HG03457 (cell line): ENCODE measurements around the gene PHF20.
"Not testable (repeated sequence)": the region's sequence is repeated elsewhere in the genome, so short reads cannot be mapped to it uniquely, and the experiment has no call there.

Experiments used
- ATAC-seq: cut with Tn5 transposase; IDR thresholded peaks from one replicate; pipeline ENCODE4 v1.9.1; 2021; ENCODE audit warnings: moderate number of reproducible peaks; ENCODE audit not compliant: unreplicated experiment

Gene PHF20

DNA sequence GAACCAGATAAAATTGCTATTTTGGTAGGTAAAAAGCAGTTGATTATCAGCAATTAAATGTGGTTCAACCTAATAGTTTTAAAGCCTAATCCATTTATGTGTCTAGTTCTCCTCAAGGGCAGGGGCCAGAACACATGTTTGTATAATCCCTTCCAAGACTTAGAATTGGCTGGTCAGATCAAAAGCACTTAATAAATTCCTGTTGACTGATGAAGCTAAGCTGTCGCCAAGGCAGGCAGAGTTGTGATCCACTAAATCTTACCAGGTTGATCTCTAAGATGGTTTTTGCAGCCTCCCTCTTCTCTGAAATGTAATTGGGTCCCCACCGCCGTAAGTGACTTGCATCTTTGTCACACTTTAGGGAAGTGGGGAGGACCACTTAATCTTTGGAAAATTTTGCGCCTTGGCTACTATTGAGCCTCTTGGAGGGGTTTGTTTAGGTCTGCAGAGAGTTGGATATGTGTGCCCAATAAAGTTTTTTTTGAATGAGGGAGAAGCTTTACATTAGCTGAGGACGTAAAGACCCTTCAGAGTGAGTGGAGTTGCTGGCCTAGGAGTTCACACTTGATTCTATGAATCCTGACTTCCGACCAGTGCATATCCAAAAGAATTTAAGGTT lies 65.9 kb downstream of the PHF20 start:
- no peak for ATAC-seq

- no peak for ATAC-seq
Observed at GRCh38 chr20:35838205-35838604, 66.4 kb downstream of the PHF20 start.

GRCh38 chr20:35839904-35840303 lies 68.1 kb downstream of the PHF20 start:
- no peak for ATAC-seq

GRCh38 chr20:35840421-35840820 lies 68.6 kb downstream of the PHF20 start:
- no peak for ATAC-seq

GRCh38 chr20:35842361-35842760 lies 70.5 kb downstream of the PHF20 start:
- ATAC-seq: no peak

DNA sequence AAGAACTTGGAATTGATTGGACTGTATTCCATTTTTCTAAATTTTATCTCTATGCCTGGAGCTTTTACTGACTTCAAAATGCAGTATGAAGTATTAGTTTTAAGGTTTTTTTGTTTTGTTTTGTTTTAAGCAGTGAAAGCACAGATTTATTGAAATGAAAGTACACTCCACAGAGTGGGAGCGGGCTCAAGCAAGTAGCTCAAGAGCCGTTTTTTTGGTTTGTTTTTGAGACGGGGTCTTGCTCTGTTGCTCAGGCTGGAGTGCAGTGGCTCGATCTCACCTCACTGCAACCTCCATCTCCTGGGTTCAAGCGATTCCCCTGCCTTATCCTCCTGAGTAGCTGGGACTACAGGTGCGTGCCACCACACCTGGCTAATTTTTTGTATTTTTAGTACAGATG lies 72.1 kb downstream of the PHF20 start:
- ATAC-seq: not testable (repeated sequence)

- no peak for ATAC-seq
Observed at GRCh38 chr20:35845561-35845960, 73.7 kb downstream of the PHF20 start.

DNA sequence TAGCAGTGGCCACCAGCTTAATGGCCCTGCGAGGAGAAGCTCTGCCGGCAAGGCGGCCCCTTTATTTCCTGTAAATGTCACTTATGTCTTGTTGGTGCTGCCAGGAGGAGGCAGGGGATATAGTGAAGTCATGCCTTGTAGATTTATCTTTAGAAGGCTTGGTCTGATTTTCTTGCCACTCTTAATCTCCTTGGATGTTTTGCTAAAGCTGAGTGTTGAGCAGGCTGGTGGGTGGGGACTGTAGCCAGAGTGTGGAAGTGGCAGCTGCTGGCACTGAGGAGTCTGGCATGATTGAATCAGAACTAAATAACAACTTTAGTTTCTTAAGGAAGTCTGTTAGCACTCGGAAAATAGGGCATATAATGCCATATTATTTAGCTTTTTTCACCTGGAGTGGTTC lies 77.9 kb downstream of the PHF20 start:
- no peak for ATAC-seq

DNA sequence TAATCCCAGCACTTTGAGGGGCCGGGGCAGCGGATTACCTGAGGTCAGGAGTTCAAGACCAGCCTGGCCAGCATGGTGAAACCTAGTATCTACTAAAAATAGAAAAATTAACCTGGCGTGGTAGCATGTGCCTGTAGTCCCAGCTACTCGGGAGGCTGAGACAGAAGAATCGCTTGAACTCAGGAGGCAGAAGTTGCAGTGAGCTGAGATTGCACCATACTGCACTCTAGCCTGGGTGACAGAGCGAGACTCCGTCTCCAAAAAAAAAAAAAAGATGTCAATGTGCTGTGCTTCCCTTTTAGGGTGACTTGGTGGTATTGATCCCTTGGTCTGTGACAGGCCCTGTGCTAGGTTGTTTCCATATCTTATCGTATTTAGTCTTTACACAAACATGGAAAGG lies 79.8 kb downstream of the PHF20 start:
- not testable (repeated sequence) for ATAC-seq

DNA sequence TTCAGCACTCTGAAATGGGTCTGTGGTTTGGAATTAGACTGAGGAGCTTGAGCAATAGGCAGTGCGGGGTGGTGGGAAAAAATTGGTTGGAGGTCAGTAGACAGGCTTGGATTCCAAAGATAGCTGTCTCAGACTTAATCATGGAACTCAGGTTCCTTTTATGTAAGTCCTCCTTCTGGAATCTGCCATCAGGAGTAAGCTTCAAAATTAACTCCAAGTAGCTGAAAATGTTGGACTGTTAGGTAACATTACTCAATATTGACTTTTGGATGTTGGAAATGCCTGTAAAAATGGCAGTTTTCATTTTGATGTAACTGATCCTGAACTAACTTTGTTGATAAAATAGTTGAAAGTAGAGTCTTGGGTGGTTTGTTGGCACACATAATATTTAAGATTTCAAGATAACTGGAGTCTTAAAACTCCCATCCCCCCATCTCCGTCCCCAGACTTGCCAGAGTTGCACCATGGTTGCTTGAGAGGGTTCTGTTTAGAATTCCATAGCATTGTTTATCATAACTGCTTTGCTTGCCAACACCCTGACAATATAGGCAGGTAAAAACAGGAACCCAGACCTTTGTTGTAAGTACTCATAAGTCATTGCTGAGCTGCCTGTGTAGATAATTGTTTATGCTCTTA lies 83.0 kb downstream of the PHF20 start:
- no peak for ATAC-seq

GRCh38 chr20:35855641-35856040 lies 83.8 kb downstream of the PHF20 start:
- ATAC-seq: not testable (repeated sequence)

GRCh38 chr20:35856866-35857265 lies 85.1 kb downstream of the PHF20 start:
- ATAC-seq: no peak

- no peak for ATAC-seq
Observed at GRCh38 chr20:35866418-35867202, 94.8 kb downstream of the PHF20 start.

DNA sequence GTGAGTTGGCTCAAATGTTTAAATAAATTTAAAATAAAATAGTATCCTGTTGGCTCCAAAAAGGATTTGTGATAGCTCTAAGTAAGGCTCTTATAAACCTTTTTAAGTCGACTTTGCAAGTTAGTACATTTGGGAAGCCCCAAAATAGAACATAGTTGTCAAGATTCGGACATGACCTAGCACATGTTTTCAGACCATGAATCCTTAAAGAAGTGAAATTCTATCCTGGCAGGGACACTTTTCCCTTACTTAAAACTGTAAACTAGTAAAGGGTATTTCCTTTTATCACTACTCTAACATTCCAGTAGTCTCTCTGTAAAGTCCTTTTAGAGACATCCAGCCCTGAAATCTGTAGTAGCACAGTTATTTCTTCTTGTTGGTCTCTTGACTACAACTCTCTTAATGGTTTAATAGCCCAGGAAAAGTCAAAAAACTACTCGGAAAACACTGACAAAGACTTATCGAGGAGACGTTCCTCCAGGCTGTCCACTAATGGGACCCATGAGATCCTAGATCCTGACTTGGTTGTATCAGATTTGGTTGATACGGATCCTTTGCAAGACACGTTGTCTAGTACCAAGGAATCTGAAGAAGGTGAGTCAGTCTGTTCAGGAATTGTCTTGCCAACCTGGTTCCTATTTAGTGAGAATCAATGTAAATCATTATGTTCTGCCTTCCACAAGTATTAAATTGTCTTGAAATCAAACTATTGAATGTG lies 98.9 kb downstream of the PHF20 start:
- no peak for ATAC-seq

- no peak for ATAC-seq
Observed at GRCh38 chr20:35871259-35871771, 99.5 kb downstream of the PHF20 start.

DNA sequence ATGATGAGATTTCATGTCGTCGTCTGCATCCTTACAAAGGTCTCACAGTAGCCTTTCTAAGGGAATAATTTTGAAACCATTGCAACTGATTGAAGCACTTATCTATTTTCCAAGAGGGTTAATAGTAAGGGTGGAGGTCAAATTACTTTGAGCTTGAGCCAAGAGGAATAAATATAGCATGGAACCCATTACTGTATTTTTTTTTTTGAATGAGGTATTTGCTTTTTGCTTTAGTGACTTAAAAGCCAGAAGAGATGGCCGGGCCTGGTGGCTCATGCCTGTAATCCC lies 104.2 kb downstream of the PHF20 start:
- no peak for ATAC-seq

- no peak for ATAC-seq
Observed at GRCh38 chr20:35877611-35878010, 105.8 kb downstream of the PHF20 start.

DNA sequence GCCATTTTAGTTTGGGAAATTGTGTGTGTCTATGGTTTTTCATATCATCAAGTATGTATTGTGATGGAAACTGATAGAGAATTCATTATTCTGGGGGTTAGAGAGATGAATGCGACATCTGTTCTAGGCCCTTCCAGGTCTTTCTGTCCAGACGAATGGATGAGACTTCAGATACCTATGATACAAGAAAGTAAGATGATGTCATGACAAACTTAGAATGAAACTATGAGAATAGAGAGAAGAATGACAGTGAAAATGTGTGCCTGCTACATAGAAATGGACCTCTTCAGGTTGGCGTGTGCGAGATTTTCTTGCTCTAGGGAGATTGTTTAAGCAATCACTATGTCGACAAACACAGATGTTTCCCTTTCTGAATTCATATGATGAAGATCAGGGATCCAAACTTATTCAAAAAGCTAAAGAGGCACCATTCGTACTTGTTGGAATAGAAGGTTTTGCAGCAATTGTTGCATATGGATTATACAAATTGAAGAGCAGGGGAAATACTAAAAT lies 106.4 kb downstream of the PHF20 start:
- no peak for ATAC-seq

GRCh38 chr20:35881676-35882075 lies 109.9 kb downstream of the PHF20 start:
- ATAC-seq: no peak

- ATAC-seq: not testable (repeated sequence)
Observed at GRCh38 chr20:35882427-35883161, 110.8 kb downstream of the PHF20 start.
